Activated B cell treated with CpG ODN at 0.5 μM for 24 hours (primary cell): Measurements from ENCODE around the gene PRM1. TPM values are rescaled to one million over a fixed set of nuclear protein-coding genes. Genes with fewer than 3 reads are reported as not detected.

Experiments used
- ATAC-seq: fragments of 200-7000 bp; cut with Tn5 transposase; one replicate; pipeline ENCODE4 v1.10.0; 2021; ENCODE audit warnings: low read depth, mild to moderate bottlenecking, moderate library complexity
- CTCF ChIA-PET: fragments of 350-600 bp; sonication (Branson Sonifier 250); formaldehyde crosslinking; loops from one replicate; lab custom pipeline; 2021; ENCODE audit warnings: antibody characterized with exemption; lab: Charles Lee
- POLR2A ChIA-PET: fragments of 350-600 bp; sonication (Branson Sonifier 250); formaldehyde crosslinking; loops from one replicate; lab custom pipeline; 2021; ENCODE audit warnings: antibody characterized with exemption; lab: Charles Lee
- DNase-seq: peaks from one replicate; pipeline ENCODE4 v3.0.0; 2022
- H3K27ac Mint-ChIP-seq: one replicate; pipeline ENCODE4 v1.8.0; 2020; ENCODE audit warnings: mixed read lengths
- H3K27me3 Mint-ChIP-seq: one replicate; pipeline ENCODE4 v1.8.0; 2021; ENCODE audit warnings: mixed read lengths
- H3K36me3 Mint-ChIP-seq: one replicate; pipeline ENCODE4 v1.8.0; 2021; ENCODE audit warnings: low read depth, mixed read lengths
- H3K4me1 Mint-ChIP-seq: one replicate; pipeline ENCODE4 v1.8.0; 2021; ENCODE audit warnings: mixed read lengths
- H3K4me3 Mint-ChIP-seq: one replicate; pipeline ENCODE4 v1.8.0; 2020; ENCODE audit warnings: mild to moderate bottlenecking, mixed read lengths
- H3K9me3 Mint-ChIP-seq: one replicate; pipeline ENCODE4 v1.8.0; 2020; ENCODE audit warnings: mixed read lengths
- intact Hi-C: fragments of 100-400 bp; cut with micrococcal nuclease; formaldehyde crosslinking; loops from one replicate; pipeline ENCODE4 v1.15.1; 2024
- total RNA-seq: library from RNA; stranded (reverse); gene quantifications from 2 replicates; pipeline ENCODE4 v1.2.3, GENCODE V29; 2022
- TF ChIP-seq, protein P1 (sequence below): fragments of 200-600 bp; IDR thresholded peaks from one replicate; pipeline ENCODE4 v1.8.0; 2022; ENCODE audit warnings: antibody characterized with exemption, mild to moderate bottlenecking

The PRM1 gene
- total RNA-seq, 1 donor from 2014 or later, result not detected

DNA sequence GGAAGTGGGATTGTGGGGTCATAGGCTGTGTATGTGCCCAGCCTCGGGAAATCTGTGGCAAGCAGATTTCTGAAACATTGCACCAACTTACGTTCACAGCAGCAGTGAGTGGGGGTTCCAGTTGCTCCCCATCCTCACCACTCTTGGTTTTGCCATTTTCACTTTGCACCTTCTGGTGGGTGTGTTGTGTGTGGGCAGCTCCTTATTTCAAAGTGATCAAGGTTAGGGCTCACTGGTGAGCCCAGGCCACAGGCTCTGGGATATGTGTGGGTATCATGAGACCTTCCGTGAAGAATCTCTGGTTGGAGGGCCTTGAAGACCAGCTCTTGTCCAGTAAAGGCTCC, 29.5 kb upstream of the PRM1 start:
- TF ChIP-seq, protein P1, sequence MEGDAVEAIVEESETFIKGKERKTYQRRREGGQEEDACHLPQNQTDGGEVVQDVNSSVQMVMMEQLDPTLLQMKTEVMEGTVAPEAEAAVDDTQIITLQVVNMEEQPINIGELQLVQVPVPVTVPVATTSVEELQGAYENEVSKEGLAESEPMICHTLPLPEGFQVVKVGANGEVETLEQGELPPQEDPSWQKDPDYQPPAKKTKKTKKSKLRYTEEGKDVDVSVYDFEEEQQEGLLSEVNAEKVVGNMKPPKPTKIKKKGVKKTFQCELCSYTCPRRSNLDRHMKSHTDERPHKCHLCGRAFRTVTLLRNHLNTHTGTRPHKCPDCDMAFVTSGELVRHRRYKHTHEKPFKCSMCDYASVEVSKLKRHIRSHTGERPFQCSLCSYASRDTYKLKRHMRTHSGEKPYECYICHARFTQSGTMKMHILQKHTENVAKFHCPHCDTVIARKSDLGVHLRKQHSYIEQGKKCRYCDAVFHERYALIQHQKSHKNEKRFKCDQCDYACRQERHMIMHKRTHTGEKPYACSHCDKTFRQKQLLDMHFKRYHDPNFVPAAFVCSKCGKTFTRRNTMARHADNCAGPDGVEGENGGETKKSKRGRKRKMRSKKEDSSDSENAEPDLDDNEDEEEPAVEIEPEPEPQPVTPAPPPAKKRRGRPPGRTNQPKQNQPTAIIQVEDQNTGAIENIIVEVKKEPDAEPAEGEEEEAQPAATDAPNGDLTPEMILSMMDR, result no peak
- ATAC-seq, result no peak
- Mint-ChIP-seq H3K36me3 (no peaks in the 10 kb centered on the region), H3K27me3 (no peaks in the 10 kb centered on the region), H3K4me3 (peak overlapping the region; percentile 62), H3K9me3 (no peaks in the 10 kb centered on the region), H3K27ac (peak overlapping the region; percentile 95), H3K4me1 (peaks cover 91% of the 10 kb centered on the region)
- intact Hi-C loops, result loop anchor here (2.0 kb wide), 1 partner anchor 60 kb away; no protein-coding TSS in a partner anchor
- DNase-seq, result no peak
- ChIA-PET CTCF (interaction anchor here (0.6 to 4.7 kb wide), 7 partner anchors 10 to 85 kb away, joined by 3 to 32 read pairs (median 3); no protein-coding TSS in a partner anchor), POLR2A (interaction anchor here (0.7 to 6.8 kb wide), 10 partner anchors 10 to 108 kb away, joined by 3 to 138 read pairs (median 10); partner anchors contain the start of gene SOCS1)

DNA sequence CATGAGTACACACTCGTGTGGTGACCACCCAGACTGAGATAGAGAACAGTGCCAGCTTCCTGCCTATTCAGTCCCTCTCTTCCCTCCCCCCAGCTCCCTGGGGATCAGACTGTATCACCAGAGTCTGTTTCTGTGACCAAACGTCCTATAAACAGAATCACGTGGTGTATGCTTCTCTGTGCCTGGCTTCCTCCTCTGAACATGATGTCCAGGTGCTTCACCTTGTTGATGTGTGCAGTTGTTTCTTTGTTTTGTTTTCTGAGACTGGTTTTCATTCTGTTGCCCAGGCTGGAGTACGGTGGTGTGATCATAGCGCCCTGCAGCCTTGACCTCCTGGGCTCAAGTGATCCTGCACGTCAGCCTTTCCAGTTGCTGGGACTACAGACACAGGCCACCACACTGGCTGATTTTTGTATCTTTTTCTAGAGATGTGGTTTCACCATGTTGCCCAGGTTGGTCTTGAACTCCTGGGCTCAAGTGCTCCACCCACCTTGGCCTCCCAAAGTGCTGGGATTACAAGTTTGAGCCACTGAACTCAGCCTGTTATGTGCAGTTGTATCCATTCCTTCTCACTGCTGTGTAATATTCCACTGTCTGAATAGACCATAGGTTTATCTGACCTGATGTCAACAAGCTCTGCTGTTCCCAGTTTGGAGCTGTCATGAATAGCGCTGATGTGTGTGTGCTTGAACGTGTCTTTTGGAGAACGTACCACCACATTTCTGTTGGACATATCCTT, 28.9 kb upstream of the PRM1 start:
- Mint-ChIP-seq H3K27ac (peak overlapping the region; percentile 95), H3K4me1 (peaks cover 92% of the 10 kb centered on the region), H3K9me3 (no peaks in the 10 kb centered on the region), H3K4me3 (peak overlapping the region; percentile 65), H3K36me3 (no peaks in the 10 kb centered on the region), H3K27me3 (no peaks in the 10 kb centered on the region)
- no peak for DNase-seq
- POLR2A ChIA-PET, result interaction anchor here (0.6 to 6.8 kb wide), 14 partner anchors 10 to 344 kb away, joined by 3 to 138 read pairs (median 10); partner anchors contain the start of gene SOCS1
- intact Hi-C loops, result loop anchor here (1.0 to 2.0 kb wide), 2 partner anchors 52 to 61 kb away; no protein-coding TSS in a partner anchor
- CTCF ChIA-PET, result interaction anchor here (0.6 to 4.7 kb wide), 6 partner anchors 12 to 345 kb away, joined by 3 to 32 read pairs (median 5); no protein-coding TSS in a partner anchor
- ATAC-seq, result peak; percentile 45
- TF ChIP-seq, protein P1, result no peak

DNA sequence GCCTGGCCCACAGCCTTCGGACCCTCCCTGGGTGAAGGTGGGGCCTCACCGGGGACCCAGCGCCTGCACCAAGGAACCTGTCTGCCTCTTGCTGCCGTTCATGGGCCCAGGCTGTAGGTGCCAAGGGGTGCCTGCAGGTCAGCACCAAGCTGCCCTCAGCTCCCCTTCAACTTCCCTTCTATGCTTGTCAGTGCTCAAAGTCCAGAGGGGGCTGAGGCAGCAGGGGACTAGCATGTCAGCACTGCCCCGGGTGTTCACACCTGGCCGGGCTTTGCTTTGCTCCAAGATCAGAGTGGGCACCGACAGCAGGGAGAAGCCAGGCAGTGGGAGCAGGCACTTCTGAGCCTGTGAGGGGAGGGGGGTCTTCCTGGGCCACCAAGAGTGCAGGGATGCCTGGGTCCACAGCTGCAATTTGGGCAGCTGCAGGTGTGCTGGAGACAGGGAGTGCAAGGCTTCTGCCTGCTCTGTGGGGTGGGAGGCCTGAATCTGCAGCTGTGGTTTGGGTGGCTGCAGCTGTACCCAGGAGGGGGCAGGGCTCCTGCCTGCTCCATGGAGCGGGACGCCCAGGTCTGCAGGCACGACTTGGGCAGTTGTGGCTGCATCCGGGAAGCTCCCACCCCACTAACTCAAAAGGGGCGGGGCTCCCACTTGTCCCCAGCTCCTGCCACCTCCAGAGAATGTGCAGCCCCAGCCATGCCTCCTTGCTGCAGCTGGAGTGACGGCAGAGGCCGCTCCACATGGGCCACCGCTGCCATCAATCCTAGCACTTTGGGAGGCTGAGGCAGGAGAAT, 27.6 kb upstream of the PRM1 start:
- Mint-ChIP-seq H3K4me1 (peaks cover 82% of the 10 kb centered on the region), H3K27ac (peak overlapping the region; percentile 95), H3K27me3 (no peaks in the 10 kb centered on the region), H3K9me3 (no peaks in the 10 kb centered on the region), H3K4me3 (peak overlapping the region; percentile 56), H3K36me3 (no peaks in the 10 kb centered on the region)
- DNase-seq (peak; percentile 55), ATAC-seq (peak; percentile 67)
- intact Hi-C loops, result loop anchor here (1.0 kb wide), 1 partner anchor 50 kb away; no protein-coding TSS in a partner anchor
- CTCF ChIA-PET, result interaction anchor here (0.7 to 4.7 kb wide), 8 partner anchors 11 to 343 kb away, joined by 3 to 32 read pairs (median 4); partner anchors contain the start of gene SOCS1
- POLR2A ChIA-PET, result interaction anchor here (0.5 to 6.8 kb wide), 16 partner anchors 10 to 344 kb away, joined by 3 to 138 read pairs (median 8); partner anchors contain the start of gene SOCS1
- TF ChIP-seq, protein P1, result no peak

DNA sequence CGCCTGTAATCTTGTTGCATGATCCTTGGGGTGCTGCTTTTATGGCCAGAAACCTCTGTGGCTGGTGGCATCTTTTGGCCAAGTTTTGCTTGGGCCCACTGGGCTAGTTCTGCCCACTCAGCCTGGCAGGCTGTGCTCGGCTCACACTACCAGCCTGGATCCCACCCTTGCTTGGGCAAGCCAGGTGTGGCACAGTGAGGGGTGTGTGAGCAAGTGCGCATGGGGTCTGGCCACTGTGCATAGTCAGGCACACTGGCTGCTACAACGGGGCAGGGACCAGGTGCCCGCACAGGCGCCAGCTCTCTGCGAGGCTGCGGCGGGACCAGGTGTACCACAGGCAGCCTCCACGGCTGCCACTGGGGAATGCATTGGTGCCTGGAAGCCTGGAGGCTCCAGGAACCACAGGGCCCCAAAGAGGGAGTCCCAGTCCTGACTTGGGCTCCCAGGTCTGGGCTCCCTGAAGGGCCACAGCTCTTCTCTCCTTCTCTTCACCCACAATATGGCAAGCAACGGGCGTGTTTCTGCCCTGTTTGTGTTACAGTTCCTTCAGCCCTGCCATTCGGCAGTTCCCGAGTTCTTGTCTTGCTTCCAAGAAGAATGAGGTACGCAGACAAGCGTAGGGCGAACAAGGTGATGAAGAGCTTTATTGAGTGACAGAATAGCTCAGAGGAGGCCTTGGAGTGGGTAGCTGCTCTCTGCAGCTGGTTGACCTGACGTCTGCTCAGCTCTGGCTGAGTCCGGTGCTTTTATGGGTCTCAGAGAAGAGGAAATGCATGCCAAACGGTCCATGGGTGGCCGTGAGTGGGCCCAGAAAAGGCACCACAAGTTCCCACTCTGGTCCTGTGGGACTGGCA, 26.7 kb upstream of the PRM1 start:
- TF ChIP-seq, protein P1, result no peak
- ATAC-seq, result no peak

More for the DNA sequence above, 26.7 kb upstream of the PRM1 start:
- Mint-ChIP-seq H3K27me3 (no peaks in the 10 kb centered on the region), H3K27ac (peak overlapping the region; percentile 66), H3K36me3 (no peaks in the 10 kb centered on the region), H3K9me3 (no peaks in the 10 kb centered on the region), H3K4me1 (peaks cover 74% of the 10 kb centered on the region), H3K4me3 (peak overlapping the region; percentile 38)
- ChIA-PET CTCF (interaction anchor here (1.4 to 4.7 kb wide), 3 partner anchors 10 to 52 kb away, joined by 3 to 32 read pairs (median 16); partner anchors contain the start of gene SOCS1), POLR2A (interaction anchor here (0.5 to 6.8 kb wide), 14 partner anchors 9 to 343 kb away, joined by 3 to 138 read pairs (median 8); partner anchors contain the start of gene SOCS1)
- intact Hi-C loops, result no loop called here
- DNase-seq, result no peak
